ENCODE results near the gene ARID2. TPM values are rescaled to one million over a fixed set of nuclear protein-coding genes. Genes with fewer than 3 reads are reported as not detected.

ARID2 gene
- total RNA-seq, 4 donors from 2014 or later, result 25.3 to 40.4 (median 30.6) TPM

GRCh38 chr12:45688183-45688582, 41.3 kb upstream of the ARID2 start:
- intact Hi-C loops (cut with DNase I; ENCODE audit: low total_unique reads), result no loop called here
- no peak for TF ChIP-seq POLR2A (IDR thresholded peaks at IDR 0.05)
- TF ChIP-seq, protein P1, sequence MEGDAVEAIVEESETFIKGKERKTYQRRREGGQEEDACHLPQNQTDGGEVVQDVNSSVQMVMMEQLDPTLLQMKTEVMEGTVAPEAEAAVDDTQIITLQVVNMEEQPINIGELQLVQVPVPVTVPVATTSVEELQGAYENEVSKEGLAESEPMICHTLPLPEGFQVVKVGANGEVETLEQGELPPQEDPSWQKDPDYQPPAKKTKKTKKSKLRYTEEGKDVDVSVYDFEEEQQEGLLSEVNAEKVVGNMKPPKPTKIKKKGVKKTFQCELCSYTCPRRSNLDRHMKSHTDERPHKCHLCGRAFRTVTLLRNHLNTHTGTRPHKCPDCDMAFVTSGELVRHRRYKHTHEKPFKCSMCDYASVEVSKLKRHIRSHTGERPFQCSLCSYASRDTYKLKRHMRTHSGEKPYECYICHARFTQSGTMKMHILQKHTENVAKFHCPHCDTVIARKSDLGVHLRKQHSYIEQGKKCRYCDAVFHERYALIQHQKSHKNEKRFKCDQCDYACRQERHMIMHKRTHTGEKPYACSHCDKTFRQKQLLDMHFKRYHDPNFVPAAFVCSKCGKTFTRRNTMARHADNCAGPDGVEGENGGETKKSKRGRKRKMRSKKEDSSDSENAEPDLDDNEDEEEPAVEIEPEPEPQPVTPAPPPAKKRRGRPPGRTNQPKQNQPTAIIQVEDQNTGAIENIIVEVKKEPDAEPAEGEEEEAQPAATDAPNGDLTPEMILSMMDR (IDR thresholded peaks at IDR 0.05), result no peak
- no peak overlapping the region for H3K4me3 ChIP-seq (ENCODE audit: low read depth, poor library complexity, severe bottlenecking)
- DNase-seq (ENCODE audit: low spot score in 2 of 2), result no peak

GRCh38 chr12:45695035-45695434, 34.5 kb upstream of the ARID2 start:
- TF ChIP-seq POLR2A (IDR thresholded peaks at IDR 0.05), result no peak
- TF ChIP-seq, protein P1 (IDR thresholded peaks at IDR 0.05), result no peak
- H3K4me3 ChIP-seq (ENCODE audit: low read depth, poor library complexity, severe bottlenecking), result no peak overlapping the region
- 66 to 75% methylated on average over 2 of the region's 2 CpGs for WGBS, 2 donors
- no peak for DNase-seq (ENCODE audit: low spot score in 2 of 2)
- intact Hi-C loops (cut with DNase I; ENCODE audit: low total_unique reads), result no loop called here

DNA sequence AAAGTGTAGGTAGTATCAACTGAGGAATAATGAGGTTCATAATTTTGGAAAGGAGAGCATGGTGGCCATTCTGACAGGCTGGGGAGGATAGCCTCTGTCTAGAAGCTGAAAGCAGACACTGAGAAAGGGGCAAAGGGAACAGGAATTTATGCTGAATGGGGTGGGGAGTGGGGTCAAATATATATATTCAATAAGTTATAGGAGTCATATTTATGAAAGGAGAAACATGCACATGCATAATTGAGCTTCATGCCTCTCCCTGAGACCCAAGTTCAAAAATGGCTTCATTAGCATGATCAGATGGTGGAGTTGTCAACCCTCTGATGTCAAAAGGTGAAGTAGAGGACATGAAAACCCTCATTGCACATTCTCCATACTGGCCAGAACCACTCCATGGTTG, 33.9 kb upstream of the ARID2 start:
- H3K4me3 ChIP-seq (ENCODE audit: low read depth, poor library complexity, severe bottlenecking), result no peak overlapping the region
- no peak for DNase-seq (ENCODE audit: low spot score in 2 of 2)
- intact Hi-C loops (cut with DNase I; ENCODE audit: low total_unique reads), result no loop called here
- TF ChIP-seq, protein P1 (IDR thresholded peaks at IDR 0.05), result no peak
- no peak for TF ChIP-seq POLR2A (IDR thresholded peaks at IDR 0.05)

DNA sequence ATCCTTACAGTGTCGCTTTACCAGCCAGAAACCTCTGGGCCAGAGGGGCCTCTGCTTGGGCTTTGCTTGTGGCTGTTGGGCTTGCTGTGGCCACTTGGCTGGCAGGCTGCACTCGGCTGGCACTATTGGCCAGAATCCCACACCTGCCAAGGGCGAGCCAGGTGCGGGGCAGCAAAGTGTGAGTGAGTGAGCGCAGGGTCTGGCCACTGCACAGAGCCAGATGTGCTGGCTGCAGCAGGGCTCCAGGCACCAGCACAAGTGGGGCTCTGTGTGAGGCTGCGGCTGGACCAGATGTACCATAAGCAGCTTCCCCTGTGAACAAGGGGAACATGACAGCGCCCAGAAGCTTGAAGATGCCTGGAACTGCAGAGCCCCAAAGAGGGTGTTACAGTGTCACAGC, 33.5 kb upstream of the ARID2 start:
- no peak for TF ChIP-seq POLR2A (IDR thresholded peaks at IDR 0.05)
- TF ChIP-seq, protein P1 (IDR thresholded peaks at IDR 0.05), result no peak
- no peak for DNase-seq (ENCODE audit: low spot score in 2 of 2)
- WGBS, 2 donors, result 91 to 94% methylated on average over 5 to 7 of the region's 7 CpGs
- no peak overlapping the region for H3K4me3 ChIP-seq (ENCODE audit: low read depth, poor library complexity, severe bottlenecking)
- intact Hi-C loops (cut with DNase I; ENCODE audit: low total_unique reads), result no loop called here

DNA sequence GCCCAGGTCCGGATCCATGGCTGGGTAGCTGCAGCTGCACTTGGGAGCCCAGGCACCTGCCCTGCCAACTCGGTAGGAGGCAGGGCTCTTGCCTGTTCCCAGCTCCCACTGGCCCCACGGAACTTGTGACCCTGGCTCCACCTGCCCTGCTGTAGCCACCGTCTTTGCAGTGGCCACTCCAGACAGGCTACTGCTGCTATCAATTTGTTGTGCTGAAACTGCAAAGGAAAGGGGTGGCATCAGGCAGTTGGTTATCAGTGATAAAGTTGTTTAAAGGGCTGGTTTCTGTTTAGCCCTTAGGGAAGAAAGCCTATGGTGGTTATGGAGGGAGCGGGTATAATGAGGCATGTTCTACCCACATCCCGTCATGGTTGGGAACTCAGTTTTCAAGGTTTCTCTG, 32.1 kb upstream of the ARID2 start:
- DNase-seq (ENCODE audit: low spot score in 2 of 2), result no peak

DNA sequence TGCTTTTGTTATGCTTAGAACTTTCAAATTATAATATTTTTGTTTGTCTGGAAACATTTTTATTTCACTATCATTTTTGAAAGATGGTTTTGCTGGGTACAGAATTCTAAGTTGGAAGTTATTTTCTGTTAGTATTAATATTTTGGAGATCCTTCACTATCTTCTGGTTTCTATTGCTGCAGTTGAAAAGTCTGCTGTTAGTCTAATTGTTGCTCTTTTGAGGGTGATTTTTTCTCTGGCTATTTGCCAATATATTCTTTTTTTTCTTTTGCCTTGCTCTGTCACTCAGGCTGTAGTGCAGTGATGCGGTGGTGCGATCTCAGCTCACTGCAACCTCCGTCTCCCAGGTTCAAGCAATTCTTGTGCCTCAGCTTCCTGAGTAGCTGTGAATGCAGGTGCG, 28.2 kb upstream of the ARID2 start:
- no peak for DNase-seq (ENCODE audit: low spot score in 2 of 2)
- TF ChIP-seq POLR2A (IDR thresholded peaks at IDR 0.05), result no peak
- TF ChIP-seq, protein P1 (IDR thresholded peaks at IDR 0.05), result no peak
- H3K4me3 ChIP-seq (ENCODE audit: low read depth, poor library complexity, severe bottlenecking), result no peak overlapping the region
- intact Hi-C loops (cut with DNase I; ENCODE audit: low total_unique reads), result no loop called here
- 72 to 73% methylated on average over 4 of the region's 4 CpGs for WGBS, 2 donors

More for the DNA sequence above, 32.1 kb upstream of the ARID2 start:
- TF ChIP-seq, protein P1 (IDR thresholded peaks at IDR 0.05), result no peak
- no peak for TF ChIP-seq POLR2A (IDR thresholded peaks at IDR 0.05)
- intact Hi-C loops (cut with DNase I; ENCODE audit: low total_unique reads), result no loop called here
- WGBS, 2 donors, result 70 to 71% methylated on average over 5 to 6 of the region's 6 CpGs
- no peak overlapping the region for H3K4me3 ChIP-seq (ENCODE audit: low read depth, poor library complexity, severe bottlenecking)
